Activated CD4-positive, alpha-beta T cell treated with anti-CD3 and anti-CD28 coated beads for 4 hours (primary cell): ENCODE results near the gene WAPL.
"Not testable (repeated sequence)": the region's sequence is repeated elsewhere in the genome, so short reads cannot be mapped to it uniquely, and the experiment has no call there.

Experiments
- DNase-seq, 2 donors: peaks; one replicate each; pipeline ENCODE4 v3.0.0-alpha.2; 2020

The WAPL gene

GRCh38 chr10:86409183-86409582 lies 112.4 kb downstream of the WAPL start:
- DNase-seq = no peak

DNA sequence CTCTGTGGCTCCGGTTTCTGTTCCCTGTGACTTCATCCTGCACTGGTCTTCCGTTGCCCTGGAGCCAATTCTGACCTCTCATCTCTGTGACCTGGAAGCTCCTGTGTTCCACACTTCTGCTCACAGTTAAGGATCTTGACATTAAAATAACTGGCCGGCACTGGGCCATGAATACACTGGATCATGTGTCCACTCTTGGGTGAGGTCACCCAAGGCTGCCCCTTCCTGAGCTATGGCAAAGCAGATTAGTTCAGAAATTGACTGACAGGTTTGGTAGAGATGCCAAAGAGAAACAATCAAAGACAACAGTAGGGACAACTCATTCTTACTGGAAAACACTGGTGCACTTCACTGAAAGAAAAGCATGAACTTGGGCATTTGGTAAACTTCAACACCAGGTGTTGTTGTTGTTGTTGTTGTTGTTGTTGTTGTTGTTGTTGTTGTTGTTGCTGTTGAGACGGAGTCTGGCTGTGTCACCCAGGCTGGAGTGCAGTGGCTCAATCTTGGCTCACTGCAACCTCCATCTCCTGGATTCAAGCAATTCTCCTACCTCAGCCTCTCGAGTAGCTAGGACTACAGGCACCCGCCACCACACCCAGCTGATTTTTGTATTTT lies 118.3 kb downstream of the WAPL start:
- DNase-seq = no peak

GRCh38 chr10:86402283-86402941 lies 119.2 kb downstream of the WAPL start:
- no peak for DNase-seq

GRCh38 chr10:86401588-86402282 lies 119.9 kb downstream of the WAPL start:
- DNase-seq = peak; percentile 57 to 70

- peak; percentile 79 to 81 for DNase-seq
Measured at GRCh38 chr10:86400705-86401587, 120.6 kb downstream of the WAPL start.

DNA sequence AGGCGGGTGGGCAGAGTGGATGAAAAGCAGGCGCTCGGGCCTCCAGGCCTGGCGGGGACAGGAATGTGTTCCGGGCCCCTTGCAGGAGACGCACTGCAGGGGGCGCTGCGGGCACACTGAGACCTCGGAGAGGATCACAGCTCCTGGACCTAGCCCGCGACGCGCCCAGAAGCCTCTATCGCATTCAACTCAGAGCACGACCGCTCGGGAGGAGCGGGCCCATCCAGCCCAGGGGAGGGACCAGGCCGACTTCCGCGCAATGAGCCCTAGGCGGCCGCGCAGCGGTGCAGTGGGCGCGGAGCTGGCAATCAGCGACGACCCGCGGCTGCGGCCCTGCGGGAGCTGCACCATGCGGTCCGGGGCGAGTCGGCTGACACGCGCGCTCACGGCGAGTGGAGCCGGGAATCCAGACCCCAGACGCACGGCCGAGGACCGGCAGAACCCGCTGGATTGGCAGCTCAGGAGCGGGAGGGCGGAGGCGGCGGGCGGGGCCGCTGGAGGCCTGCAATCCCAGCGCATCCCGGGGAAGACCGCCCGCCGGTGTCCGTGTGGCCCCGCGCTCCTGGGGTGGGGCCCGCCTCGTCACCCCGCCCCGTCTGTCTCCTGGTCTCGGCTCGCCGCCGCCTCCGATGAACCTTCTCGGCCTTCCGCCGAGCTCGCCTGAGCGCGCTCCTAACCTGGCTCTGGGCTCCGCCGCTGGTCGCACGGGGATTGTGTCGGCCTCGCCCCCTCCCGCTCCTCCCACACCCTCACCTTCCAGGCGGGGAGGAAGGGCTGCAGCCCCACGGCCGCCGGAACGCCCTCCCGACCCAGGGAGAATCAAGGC lies 121.5 kb downstream of the WAPL start:
- peak; percentile 94 to 96 for DNase-seq

GRCh38 chr10:86399514-86399878 lies 122.1 kb downstream of the WAPL start:
- no peak for DNase-seq

- DNase-seq = no peak
Measured at GRCh38 chr10:86397120-86397519, 124.5 kb downstream of the WAPL start.

DNA sequence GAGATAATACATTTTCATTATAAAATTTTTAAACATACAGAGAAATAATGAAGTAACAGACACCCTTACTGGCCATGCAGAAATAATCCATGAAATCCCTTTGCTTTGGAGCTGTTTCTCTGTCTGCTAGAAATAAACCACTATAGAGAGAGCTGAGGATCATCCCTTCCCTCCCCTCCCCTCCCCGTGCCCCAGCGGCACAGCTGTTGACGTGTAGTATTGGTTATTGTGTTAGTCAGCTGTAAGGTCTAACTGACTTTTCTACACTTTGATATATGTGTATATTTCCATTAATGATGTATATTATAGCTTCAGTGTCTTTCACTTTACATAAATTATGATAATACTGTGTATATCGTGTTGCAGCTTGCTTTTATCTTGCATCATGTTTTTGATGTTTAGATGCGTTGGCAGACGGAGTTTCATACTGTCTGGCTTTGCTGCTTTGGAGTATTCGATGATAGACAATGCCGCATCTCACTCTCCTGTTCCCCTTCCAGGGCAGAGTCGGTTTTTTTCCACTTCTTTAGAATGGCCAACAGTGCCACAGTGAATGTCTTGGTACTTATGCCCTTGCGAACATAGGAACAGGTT lies 127.6 kb downstream of the WAPL start:
- no peak for DNase-seq

- DNase-seq = no peak
Measured at GRCh38 chr10:86393362-86393761, 128.2 kb downstream of the WAPL start.

DNA sequence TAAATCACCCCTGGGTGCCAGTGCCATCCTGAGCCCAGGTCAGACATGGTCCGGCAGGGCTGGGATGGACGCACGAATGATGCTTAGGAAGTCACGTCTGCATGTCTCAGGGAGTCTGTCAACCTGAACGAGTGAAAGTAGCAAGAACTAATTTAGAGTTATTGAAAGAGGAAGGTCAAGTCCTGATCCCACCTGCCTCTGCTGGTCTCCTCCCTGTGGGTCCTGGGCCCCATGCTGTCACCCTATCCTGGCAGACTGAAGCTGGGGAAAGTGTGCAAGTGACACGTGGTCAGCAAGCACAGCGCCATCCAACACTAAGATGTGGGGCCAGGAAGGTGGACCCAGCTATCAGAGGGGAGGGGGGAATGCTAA lies 128.9 kb downstream of the WAPL start:
- DNase-seq = no peak

- DNase-seq = no peak
Measured at GRCh38 chr10:86391986-86392722, 129.4 kb downstream of the WAPL start.

GRCh38 chr10:86391236-86391840 lies 130.3 kb downstream of the WAPL start:
- DNase-seq = no peak

DNA sequence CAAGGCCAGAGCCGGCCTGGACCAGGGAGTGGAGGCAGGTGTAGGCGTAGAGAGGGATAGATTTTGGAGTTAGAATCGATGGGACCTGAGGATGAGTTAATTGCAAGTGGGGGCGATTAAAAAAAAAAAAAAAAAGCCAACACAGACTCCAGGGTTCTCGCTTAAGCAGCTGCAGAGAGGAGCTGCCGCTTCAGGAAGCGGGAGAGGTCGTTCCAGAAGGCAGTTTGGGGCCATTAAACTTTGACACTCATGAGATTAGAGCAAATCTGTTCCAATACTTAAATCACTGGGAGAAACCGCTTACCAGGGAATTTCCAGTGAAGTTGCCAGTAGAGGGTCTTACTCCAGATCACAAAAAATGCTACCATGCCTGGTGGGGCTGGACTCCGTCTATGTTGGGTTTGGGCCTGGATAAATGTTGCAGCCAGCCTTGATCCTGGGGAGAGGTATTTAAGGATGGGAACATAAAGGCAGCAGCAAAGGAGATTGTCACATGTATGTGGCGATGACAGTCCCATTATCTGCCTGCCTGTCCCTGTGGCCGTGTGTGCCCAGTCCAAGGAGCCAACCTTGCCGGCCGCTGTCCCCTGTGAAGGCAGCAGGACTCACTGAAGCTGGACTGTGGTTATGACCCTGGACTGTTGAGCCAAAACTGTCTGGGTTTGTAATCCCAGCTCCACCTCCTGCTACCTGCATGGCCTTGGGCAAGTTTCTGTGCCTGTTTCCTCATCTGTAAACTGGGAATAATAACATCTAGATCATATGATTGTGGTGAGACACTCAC lies 131.1 kb downstream of the WAPL start:
- DNase-seq = no peak

- no peak for DNase-seq
Measured at GRCh38 chr10:86389441-86390193, 132.0 kb downstream of the WAPL start.

- DNase-seq = not testable (repeated sequence)
Measured at GRCh38 chr10:86389109-86389440, 132.5 kb downstream of the WAPL start.

GRCh38 chr10:86388119-86388704 lies 133.4 kb downstream of the WAPL start:
- no peak for DNase-seq

GRCh38 chr10:86387178-86387794 lies 134.3 kb downstream of the WAPL start:
- no peak for DNase-seq
